GM12875 (cell line): Measurements from ENCODE around the gene MED1.
"Not testable (repeated sequence)": the region's sequence is repeated elsewhere in the genome, so short reads cannot be mapped to it uniquely, and the experiment has no call there.

Source experiments
- H3K4me3 ChIP-seq: one replicate; pipeline ENCODE4 v1.5.1; 2011; ENCODE audit warnings: low read depth, low read length, control low read depth
- CTCF ChIP-seq: IDR thresholded peaks from 2 replicates; pipeline ENCODE4 v1.5.1; 2011; ENCODE audit warnings: low read depth, mild to moderate bottlenecking, control low read depth, inconsistent platforms, low read length, moderate library complexity, borderline replicate concordance; ENCODE audit not compliant: insufficient read depth

Gene MED1

GRCh38 chr17:39483506-39483905 is 32.4 kb upstream of the MED1 start:
- no peak overlapping the region for H3K4me3 ChIP-seq
- TF ChIP-seq CTCF = no peak

GRCh38 chr17:39479631-39480030 is 28.6 kb upstream of the MED1 start:
- not testable (repeated sequence) for H3K4me3 ChIP-seq

GRCh38 chr17:39473310-39473709 is 22.2 kb upstream of the MED1 start:
- H3K4me3 ChIP-seq = no peak overlapping the region
- TF ChIP-seq CTCF = no peak

GRCh38 chr17:39468610-39469009 is 17.5 kb upstream of the MED1 start:
- not testable (repeated sequence) for H3K4me3 ChIP-seq

- not testable (repeated sequence) for H3K4me3 ChIP-seq
These were observed 13.6 kb upstream of the MED1 start for GRCh38 chr17:39464639-39465181.

- no peak for TF ChIP-seq CTCF
- H3K4me3 ChIP-seq = peak overlapping the region; percentile 85
These were observed 11.7 kb upstream of the MED1 start for GRCh38 chr17:39462631-39463375.

GRCh38 chr17:39461926-39462569 is 11.0 kb upstream of the MED1 start:
- TF ChIP-seq CTCF = no peak
- peak overlapping the region; percentile 85 for H3K4me3 ChIP-seq

- H3K4me3 ChIP-seq = peak within 1 kb of the TSS; percentile 85
- TF ChIP-seq CTCF = no peak
These were observed 10.3 kb upstream of the MED1 start, which contains the start of gene CDK12 for GRCh38 chr17:39461113-39461925. Gene CDK12 (plus strand): TSS chr17:39461486. CDS start chr17:39462072, 586 bp downstream.
